Mucosa of descending colon (tissue), 3 donors: Measurements from ENCODE around the gene CMC1. TPM values are rescaled to one million over a fixed set of nuclear protein-coding genes. Genes with fewer than 3 reads are reported as not detected.
A peak's percentile ranks its signal among the peaks of the same experiment; 100 is the strongest.
"Not testable (repeated sequence)": the region's sequence is repeated elsewhere in the genome, so short reads cannot be mapped to it uniquely, and the experiment has no call there.

Experiments
- ATAC-seq: fragments of 200-7000 bp; cut with Tn5 transposase; one replicate; pipeline ENCODE4 v1.9.1; 2020; ENCODE audit warnings: mild to moderate bottlenecking, moderate library complexity
- DNase-seq, 3 donors: peaks; one replicate each; pipeline ENCODE4 v3.0.0-alpha.2; 2020
- H3K36me3 ChIP-seq: fragments of 200-600 bp; one replicate; pipeline ENCODE4 v1.8.0; 2021; ENCODE audit warnings: low read depth, mild to moderate bottlenecking
- H3K4me1 ChIP-seq: fragments of 200-600 bp; one replicate; pipeline ENCODE4 v1.8.0; 2021; ENCODE audit warnings: low read depth, mild to moderate bottlenecking
- H3K4me3 ChIP-seq: fragments of 200-600 bp; one replicate; pipeline ENCODE4 v1.8.0; 2021; ENCODE audit warnings: mild to moderate bottlenecking
- H3K9me3 ChIP-seq: fragments of 200-600 bp; one replicate; pipeline ENCODE4 v1.8.0; 2021; ENCODE audit warnings: mild to moderate bottlenecking
- intact Hi-C, 2 donors: fragments of 100-400 bp; cut with DNase I in 1 of 2; cut with micrococcal nuclease in 1 of 2; formaldehyde crosslinking; loops; one replicate each; pipeline versions ENCODE4 v1.11.0 to v1.11.1; 2022; cut with DNase I, micrococcal nuclease
- total RNA-seq, 3 donors: library from RNA; stranded (reverse); fragmentation: NEBNext Ultra II Directional in 2 of 3; extraction: Animal tissue kit (Norgen Biotek cat#: 25700) in 2 of 3; gene quantifications; one replicate each; pipeline versions ENCODE4 v1.2.1 to v1.2.4, GENCODE V29; 2021 to 2023
- TF ChIP-seq, protein P1 (sequence below): fragments of 200-600 bp; IDR thresholded peaks from one replicate; pipeline ENCODE4 v1.8.0; 2022; ENCODE audit warnings: antibody characterized with exemption, mild to moderate bottlenecking
- donor health status: DM: no; HTN: no; CAD: no; lungs with moderate emphysema.
- donor health status: DM: no; HTN: no; CAD: no.
- donor health status: DM: no; HTN: yes; CAD: no.

Gene CMC1
- total RNA-seq, 3 donors from 2014 or later: 23.3 to 34.9 (median 31.1) TPM

GRCh38 chr3:28267984-28268849, 26.8 kb downstream of the CMC1 start:
- peak; percentile 92 for ATAC-seq
- Histone ChIP-seq H3K9me3 (peaks cover 13% of the 10 kb centered on the region), H3K4me3 (no peak overlapping the region), H3K36me3 (no peaks in the 10 kb centered on the region), H3K4me1 (peaks cover 6% of the 10 kb centered on the region)
- intact Hi-C loops: no loop called here
- DNase-seq: peak in 1 of 3 donors; percentile 48
- TF ChIP-seq, protein P1, sequence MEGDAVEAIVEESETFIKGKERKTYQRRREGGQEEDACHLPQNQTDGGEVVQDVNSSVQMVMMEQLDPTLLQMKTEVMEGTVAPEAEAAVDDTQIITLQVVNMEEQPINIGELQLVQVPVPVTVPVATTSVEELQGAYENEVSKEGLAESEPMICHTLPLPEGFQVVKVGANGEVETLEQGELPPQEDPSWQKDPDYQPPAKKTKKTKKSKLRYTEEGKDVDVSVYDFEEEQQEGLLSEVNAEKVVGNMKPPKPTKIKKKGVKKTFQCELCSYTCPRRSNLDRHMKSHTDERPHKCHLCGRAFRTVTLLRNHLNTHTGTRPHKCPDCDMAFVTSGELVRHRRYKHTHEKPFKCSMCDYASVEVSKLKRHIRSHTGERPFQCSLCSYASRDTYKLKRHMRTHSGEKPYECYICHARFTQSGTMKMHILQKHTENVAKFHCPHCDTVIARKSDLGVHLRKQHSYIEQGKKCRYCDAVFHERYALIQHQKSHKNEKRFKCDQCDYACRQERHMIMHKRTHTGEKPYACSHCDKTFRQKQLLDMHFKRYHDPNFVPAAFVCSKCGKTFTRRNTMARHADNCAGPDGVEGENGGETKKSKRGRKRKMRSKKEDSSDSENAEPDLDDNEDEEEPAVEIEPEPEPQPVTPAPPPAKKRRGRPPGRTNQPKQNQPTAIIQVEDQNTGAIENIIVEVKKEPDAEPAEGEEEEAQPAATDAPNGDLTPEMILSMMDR: no peak

DNA sequence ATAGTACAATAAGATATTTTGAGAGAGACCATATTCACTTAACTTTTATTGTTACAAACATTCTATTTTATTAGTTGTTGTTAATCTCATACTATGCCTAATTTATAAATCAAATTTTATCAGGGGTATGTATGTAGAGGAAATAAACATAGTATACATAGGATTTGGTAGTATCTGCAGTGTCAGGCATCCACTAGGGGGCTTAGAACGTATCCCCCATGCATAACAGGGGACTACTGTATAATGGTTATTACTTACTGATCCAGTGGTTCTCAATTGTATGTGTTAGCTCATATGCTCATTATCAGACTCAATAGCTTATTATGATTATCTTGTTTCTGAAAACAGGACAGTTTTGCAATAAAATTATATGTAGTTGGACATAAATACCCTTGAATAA, 27.6 kb downstream of the CMC1 start:
- ATAC-seq (no peak), DNase-seq (no peak)
- intact Hi-C loops: no loop called here
- Histone ChIP-seq H3K36me3 (no peaks in the 10 kb centered on the region), H3K4me1 (peaks cover 6% of the 10 kb centered on the region), H3K9me3 (peaks cover 20% of the 10 kb centered on the region), H3K4me3 (no peak overlapping the region)
- TF ChIP-seq, protein P1: no peak

GRCh38 chr3:28269884-28270283, 28.5 kb downstream of the CMC1 start:
- ATAC-seq, intact Hi-C loops, H3K36me3 ChIP-seq, H3K4me1 ChIP-seq, DNase-seq, H3K4me3 ChIP-seq: not testable (repeated sequence)
- H3K9me3 ChIP-seq: peaks cover 20% of the 10 kb centered on the region

- H3K36me3 ChIP-seq: no peaks in the 10 kb centered on the region
These were observed 32.4 kb downstream of the CMC1 start for GRCh38 chr3:28273837-28274236.

DNA sequence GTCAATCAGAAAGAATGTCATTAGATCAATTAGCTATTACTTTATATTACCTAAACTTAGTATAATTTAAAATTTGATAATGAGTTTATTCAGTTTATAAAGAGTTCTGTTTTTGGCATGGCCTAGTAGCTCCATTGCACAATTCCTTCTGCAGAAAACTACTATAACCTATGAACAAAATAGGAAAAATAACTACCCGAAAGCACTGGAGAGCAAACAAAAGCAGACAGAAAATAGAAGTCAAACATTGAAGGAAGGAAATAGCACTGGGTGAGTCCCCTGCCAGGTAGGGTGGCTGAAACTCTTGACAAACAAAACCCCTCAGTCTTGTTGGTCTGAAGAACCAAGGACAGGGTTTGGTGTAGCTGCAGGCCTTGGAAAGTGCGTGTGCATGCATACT, 37.5 kb downstream of the CMC1 start:
- ATAC-seq: no peak
- peaks cover under 1% of the 10 kb centered on the region for H3K9me3 ChIP-seq
- TF ChIP-seq, protein P1: no peak
- intact Hi-C loops: no loop called here
- DNase-seq: no peak
- no peaks in the 10 kb centered on the region for H3K36me3 ChIP-seq
- no peaks in the 10 kb centered on the region for H3K4me1 ChIP-seq
- no peak overlapping the region for H3K4me3 ChIP-seq

More at GRCh38 chr3:28273837-28274236, 32.4 kb downstream of the CMC1 start:
- DNase-seq: no peak
- ATAC-seq: no peak
- Histone ChIP-seq H3K4me3 (no peak overlapping the region), H3K9me3 (peaks cover 20% of the 10 kb centered on the region), H3K4me1 (no peaks in the 10 kb centered on the region)
- intact Hi-C loops: no loop called here
- TF ChIP-seq, protein P1: no peak

GRCh38 chr3:28279770-28280169, 38.4 kb downstream of the CMC1 start:
- Histone ChIP-seq H3K9me3 (no peaks in the 10 kb centered on the region), H3K4me1 (no peaks in the 10 kb centered on the region), H3K36me3 (no peaks in the 10 kb centered on the region), H3K4me3 (no peak overlapping the region)
- ATAC-seq (no peak), DNase-seq (no peak)
- TF ChIP-seq, protein P1: no peak
- intact Hi-C loops: no loop called here
